COR-L47 (cell line): ENCODE measurements around the gene SAG.
"Not testable (repeated sequence)": the region's sequence is repeated elsewhere in the genome, so short reads cannot be mapped to it uniquely, and the experiment has no call there.

Experiments
- DNase-seq: peaks from one replicate; lab custom pipeline; 2025; lab: John Stamatoyannopoulos, UW

SAG gene

DNA sequence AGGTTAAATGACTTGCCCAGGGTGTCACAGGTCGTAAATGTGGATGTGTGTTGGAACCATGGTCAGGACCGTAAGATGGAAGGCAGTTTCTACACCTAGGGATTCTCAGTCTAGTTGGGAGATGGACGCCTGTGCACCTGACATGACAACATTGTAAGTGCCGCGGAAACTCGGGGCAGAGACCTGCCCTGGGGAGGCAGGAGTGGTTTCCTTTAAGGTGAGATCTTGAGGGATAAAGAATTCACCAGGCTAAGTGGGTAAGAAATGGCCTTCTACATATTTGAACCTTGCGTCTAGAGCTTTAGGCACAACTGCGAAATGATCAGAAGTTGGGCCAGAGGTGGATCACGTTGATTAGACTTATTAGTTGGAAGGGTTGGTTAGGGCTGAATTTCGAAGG lies 48.3 kb downstream of the SAG start:
- DNase-seq = no peak

DNA sequence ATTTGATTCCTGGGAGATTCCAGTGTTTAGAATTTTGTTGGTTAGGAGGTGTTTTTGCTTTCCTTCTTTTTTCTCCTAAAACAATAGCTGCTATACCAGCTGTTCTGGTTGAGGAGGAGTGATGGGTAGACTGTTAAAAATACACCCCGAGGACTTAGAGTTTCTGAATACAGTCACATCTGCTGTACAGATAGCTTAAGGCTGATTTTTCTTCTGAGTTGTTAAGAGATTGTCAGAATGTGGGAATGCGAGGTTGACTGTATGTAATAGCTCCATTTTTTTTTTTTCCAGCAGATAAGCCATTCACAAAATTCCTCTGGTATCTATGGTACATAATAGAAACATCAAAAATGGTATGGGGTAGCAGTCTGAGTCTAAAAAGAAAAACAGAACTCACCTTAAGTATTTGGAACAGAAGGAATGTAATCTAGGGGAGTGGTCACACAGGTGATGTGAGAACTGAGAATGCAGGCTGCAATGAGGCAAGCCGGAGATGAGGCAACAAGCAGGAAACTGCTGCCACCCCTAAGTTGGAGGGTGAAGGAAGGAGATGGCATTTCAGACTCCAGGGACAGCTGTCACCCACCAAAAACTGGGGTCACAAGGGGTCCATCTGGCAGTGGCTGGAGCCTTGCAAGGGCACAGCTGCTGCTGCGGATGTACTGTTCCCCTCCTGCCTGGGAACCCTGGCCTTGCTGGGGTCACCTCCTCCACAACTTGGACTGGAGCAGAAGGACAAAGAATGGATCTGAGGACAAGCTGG lies 49.1 kb downstream of the SAG start:
- DNase-seq = no peak

DNA sequence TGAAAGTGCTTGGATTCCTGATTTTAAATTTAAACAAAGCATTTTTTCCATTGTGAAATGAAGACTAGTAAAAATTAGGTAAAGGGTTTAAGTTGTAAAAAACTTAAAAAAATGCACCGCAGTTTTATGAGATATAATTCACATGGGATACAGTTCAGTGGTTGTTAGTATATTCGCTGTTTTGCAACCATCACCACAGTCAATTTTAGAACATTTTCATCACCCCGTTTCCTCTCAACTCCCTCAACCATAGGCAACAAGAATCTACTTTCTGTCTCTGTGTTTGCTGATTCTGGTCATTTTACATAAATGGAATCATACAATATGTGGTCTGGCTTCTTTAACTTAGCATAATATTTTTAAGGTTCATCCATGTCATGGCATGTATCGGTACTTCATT lies 50.7 kb downstream of the SAG start:
- no peak for DNase-seq

DNA sequence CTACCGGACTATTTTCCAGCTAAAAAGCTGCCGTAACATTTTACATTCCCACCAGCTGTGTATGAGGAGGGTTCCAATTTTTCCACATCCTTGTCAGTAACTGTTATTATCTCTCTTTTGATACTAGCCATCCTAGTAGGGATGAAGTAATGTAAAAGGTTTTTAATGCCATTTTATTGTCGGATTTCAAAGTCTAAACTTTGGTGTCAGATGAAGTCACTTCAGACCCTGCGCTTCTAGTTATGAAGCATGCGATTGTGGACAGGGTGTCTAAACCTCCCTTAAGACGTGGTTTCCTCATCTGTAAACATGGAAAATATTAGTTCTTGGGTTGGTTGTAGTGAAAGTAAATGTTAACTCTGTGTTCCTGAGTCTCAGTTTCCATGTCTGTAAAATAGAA lies 51.3 kb downstream of the SAG start:
- no peak for DNase-seq

DNA sequence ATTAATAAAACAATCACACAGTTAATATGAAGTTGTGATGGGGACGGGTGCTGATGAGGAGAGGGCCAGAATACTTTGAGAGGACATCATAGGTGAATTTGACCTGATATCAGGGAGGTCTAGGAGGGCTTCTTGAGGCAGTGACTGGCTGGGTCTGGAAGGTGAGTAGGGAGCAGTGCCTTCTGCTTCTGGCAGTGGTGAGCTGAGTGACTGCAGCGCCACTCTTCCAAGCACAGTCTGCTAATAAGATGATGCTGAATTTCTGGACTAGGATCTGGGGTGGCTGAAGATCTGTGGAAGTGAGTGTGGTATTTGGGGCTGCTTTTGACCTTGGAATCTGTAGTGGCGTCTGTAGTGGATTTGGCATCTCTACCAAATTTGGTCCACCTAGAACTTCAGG lies 52.2 kb downstream of the SAG start:
- DNase-seq = no peak

DNA sequence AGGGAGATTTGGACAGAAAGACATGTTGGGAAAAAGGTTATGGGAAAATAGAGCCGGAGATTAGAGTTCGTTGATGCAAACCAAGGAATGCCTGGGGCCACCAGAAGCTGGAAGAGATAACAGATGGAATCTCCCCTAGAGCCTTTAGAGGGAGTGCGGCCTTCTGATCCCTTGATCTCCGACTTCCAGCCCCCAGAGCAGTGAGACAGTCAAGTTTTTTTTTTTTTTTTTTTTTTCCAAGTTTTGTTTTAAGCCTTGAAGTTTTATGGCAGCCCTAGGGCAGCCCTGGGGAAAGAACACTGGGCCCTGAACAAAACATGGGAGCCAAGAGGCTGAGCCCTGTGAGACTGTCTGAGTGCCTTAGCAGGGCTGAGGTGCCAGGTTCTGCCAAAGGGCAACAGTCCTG lies 53.2 kb downstream of the SAG start:
- no peak for DNase-seq

DNA sequence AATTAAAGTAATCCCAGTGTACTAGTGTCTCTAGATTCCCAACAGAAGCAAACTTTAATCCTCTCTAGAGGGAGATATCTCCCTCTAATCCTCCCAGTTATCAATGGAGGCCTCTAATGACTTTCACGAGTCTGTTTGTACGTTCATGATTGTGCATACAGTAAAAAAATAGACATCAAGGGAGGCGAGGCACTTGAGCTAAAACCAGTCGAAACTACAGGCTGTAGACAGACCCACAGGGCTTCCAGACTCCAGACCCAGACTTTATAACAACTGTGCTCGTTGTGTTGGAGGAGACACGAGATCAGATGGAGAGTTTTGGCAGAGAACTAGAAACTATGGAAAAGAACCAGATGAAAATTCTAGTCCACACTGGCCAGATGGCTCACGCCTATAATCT lies 53.7 kb downstream of the SAG start:
- no peak for DNase-seq

DNA sequence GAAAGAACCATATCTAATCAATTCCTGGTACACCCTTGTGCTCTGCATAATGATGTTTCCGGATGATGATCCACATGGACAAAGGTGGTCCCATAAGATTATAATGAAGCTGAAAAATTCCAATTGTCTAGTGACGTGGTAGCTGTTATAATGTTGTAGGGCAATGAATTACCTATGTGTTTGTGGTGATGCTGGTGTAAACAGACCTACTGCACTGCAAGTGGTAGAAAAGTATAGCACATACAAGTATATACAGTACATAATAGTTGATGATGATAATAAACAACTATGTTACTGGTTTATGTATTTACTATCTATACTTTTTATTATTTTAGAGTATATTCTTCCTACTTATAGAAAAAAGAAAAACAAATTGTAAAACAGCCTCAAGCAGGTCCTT lies 55.1 kb downstream of the SAG start:
- DNase-seq = no peak

DNA sequence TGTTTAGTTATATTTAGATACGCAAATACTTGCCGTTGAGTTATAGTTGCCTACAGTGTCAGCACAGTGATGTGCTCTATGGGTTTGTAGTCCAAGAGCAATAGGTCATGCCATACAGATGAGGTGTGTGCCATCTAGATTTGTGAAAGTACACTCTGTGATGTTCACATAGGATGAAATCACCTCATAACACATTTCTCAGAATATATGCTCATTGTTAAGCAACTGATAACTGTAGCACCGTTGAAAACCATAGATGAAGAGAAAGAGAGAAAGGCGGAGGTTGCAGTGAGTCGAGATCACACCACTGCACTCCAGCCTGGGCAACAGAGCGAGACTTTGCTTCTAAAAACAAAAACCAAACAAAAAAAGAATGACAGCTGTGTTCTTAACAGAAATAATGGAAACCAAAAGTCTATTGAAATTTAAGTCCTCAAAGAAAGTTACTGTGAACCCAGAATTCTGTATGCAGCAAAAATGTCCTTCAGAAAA lies 56.2 kb downstream of the SAG start:
- no peak for DNase-seq

DNA sequence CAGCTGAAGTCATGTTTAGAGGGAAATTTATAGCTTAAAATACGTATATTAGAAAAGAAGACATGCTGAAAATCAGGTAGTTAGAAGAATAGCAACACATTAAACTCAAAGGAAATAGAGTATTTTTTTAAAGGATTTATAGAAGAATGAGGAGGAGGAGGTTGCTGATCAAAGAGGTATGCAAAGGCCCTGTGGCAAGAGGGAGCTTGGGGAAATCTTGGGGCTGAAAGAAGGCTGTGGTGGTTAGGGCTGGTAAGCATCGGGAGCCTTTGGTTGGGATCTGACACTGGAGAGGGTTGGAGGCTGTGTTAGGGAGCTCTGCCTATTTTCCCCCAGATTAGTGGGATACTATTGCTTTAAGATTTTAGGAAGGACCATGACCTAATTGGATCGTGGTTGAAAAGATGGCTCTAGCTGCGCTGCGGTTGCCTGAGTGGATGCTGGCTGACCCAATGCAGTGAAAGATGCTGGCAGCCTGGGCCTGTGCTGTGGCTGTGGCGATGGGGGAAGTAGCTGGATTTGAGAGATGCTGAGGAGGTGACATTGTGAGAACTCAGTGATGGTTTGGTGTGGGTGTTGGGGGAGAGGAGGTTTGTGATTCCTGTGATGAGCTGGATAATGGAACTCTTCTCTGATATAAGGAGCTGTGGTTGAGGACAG lies 58.4 kb downstream of the SAG start:
- DNase-seq = no peak

DNA sequence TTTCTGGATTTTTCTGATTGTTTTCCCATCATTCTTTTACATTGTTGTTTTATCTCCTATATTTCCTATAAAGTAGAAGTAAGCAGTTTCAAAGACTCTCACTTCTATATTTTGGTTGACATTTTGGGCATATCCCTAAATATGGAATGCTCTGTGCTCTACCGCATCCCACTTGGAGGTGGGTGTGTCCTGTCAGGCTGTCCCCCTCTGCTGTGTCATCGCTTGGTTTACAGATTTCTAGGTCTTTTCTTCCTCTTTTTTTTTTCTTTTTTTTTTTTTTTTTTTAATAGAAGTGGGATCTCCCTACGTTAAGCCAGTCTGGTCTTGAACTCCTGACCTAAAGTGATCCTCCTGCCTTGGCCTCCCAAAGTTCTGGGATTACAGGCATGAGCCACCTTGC lies 60.0 kb downstream of the SAG start:
- DNase-seq = no peak

DNA sequence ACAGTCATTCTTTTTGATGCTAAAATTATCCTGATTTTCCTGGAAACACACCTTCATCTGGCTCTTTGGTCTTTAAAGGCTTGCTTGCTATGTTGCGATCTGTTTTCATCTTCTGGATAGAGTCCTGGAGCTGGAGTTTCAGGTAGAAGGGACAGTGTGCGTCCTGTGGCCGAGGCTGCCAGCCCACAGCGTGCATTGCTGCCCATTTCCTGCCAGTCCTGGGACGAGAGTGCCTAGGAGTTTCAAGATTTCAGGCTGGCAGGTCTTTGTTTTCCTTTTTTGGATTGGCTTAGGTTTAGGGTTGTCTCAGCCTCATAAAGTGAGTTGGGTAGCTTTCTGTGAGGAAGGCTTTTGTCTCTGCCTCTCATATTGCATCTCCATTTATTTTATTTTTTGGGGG lies 61.1 kb downstream of the SAG start:
- DNase-seq = no peak

DNA sequence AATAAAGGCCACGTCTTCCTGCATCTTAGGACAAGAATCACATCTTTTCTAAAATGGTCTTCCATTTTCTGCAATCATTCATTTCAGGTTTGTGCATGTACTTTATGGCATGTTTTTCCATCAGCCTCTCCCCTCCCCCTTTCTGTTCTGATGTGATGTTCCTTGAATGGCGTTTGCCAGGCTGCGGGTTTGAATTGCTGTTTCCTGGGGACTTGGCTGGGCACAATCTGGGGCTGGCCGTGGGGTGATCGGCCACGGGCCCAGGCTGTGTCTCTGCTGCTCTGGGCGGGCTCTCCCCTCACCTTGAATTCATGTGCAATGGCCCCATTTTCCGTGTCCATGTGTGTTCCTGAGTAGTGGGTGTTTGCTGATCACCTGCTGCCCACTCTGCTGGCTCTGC lies 61.8 kb downstream of the SAG start:
- no peak for DNase-seq

DNA sequence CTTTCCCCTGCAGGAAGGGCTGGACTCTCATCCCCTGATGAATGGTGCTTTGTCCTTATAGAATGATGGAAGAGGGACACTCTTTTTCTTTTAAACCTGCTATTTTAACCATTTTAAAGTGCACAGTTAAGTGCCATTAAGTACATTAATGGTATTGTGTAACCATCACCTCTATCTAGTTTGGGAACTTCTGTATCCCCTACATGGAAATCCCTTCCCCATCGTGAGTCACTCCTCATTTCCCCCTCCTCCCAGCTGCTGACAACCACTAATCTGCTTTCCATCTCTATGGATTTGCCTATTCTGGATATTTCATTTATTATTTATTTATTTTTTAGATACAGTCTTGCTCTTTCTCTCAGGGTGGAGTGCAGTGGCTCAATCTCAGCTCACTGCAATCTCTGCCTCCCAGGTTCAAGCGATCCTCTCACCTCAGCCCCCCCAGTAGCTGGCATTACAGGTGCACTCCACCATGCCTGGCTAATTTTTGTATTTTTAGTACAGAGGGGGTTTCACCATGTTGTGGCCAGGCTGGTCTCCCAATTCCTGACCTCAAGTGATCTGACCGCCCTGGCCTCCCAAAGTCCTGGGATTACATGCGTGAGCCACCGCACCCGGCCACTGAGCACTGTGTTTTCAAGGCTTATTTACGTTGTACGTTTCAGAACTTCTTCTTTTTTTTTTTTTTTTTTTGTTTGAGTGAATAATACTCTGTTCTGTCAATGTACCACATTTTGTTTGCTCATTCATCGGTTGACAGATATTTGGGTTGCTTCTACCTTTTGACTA lies 62.5 kb downstream of the SAG start:
- DNase-seq = no peak

DNA sequence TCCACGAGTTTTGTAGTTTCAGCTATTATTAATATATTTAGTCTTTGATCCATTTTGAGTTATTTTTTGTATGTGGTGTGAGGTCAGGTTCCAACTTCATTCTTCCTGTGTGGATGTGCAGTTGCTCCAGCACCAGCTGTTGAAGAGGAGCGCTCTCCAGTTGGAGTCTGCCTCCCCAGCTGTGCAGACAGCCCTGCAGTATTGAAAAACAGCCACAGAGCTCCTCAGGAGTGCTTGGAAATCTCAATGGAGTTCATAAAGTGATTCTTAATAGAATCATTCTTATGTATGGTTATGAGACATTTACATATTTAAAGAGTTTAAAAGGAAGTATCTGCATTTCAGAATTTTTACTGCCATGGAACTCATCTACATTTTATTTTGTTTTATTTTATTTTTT lies 64.0 kb downstream of the SAG start:
- DNase-seq = no peak

DNA sequence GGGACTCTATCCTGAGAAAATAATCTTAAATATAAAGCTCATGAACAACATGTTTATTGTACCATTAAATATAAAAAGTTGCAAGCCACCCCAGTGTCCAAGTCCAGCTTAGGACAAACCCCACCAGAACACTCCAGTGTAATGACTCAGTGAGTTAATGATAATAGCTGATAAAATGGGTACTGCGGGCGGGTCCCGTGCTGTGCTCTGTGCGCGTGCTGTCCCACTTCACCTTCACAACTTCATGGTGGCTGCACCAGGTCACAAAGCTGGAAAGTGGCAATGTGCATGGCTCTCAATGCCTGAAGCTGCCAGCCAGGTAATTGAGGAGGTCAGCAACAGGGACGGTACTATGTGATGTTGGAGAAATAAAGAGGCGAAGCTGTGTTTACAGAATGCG lies 65.2 kb downstream of the SAG start:
- DNase-seq = no peak

DNA sequence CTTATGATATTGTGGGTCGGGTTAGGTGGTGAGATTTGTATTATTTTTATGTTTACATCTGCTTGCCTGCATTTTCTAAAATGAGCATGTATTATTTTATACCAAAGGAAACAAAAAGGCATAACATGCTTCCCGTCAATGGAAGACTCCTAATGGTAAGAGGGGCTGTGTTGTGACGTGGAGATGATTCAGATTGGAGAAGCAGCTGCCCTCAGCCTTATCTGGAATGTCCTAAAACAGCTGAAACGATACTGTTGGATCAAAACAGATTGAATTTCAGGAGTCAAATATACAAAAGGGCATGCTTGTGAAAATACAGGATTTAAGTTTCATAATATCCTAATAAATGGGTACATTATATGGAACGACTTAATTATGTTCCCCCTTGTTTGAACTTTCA lies 65.7 kb downstream of the SAG start:
- no peak for DNase-seq

DNA sequence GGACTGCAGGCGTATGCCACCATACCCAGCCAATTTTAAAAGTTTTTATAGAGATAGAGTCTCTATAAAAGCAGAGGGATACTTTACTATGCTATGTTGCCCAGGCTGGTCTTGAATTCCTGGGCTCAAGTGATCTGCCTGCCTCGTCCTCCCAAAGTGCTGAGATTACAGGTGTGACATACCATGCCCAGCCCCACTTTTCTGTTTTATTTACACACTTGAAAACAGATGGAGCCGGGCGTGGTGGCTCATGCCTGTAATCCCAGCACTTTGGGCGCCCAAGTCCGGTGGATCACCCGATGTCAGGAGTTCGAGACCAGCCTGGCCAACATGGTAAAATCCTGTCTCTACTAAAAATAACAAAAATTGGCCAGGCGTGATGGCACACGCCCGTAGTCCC lies 67.2 kb downstream of the SAG start:
- not testable (repeated sequence) for DNase-seq

DNA sequence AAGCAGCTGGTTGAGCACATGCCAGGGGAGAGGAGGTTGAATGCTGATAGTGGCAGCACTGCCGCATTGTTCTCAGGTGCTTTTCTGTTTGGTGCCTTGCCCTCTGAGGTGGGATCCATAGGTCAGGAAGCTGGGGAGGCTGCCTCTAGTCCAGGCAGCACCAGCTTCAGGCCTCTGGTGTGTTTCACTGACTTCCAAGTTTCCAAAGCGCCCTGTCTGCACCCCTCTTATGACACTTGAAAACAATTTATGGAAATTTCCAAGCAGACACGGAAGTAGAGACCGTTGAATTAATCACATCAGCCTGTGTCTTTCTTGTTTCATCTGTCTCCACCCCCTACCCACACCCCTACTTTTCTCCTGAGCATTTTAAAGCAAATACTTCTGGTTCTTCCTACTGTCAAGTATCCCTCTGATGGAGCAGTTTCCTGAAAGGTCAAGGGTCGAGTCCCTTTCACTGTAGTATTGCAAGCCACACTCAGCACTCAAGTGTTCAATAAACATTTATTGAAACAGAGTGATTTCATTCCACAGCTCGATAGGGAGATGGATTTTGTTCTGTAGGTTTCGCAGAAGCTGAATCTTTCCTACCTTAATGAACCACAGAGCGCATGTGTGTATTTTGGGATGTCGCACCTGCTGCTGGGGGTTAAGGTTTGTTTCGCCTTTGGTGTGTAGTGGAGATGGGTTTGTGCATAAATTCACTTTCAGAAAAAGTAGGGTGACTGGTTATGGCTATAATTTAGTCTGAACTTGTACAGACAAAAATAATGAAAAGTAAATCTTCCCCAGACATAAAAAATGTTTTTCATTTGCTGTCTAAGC lies 68.1 kb downstream of the SAG start:
- no peak for DNase-seq

DNA sequence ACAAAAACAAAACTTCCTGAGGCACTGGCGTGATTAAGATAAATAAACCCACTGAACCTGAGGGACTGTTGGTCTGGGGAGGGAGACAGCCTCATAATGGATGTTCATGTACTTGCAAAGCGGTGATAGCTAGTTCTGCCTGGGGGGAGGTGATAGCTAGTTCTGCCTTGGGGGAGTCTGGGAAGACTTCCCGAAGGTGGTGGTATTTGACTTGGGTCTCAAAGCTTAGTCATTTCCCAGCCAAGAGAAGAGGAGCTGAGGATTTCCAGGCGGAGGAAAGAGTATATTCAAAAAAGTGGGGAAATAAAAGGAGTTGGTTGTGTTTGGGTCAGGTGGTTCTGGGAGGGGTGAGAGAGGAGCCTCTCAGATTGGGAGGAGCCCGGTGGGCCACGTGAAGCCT lies 71.4 kb downstream of the SAG start:
- DNase-seq = no peak

DNA sequence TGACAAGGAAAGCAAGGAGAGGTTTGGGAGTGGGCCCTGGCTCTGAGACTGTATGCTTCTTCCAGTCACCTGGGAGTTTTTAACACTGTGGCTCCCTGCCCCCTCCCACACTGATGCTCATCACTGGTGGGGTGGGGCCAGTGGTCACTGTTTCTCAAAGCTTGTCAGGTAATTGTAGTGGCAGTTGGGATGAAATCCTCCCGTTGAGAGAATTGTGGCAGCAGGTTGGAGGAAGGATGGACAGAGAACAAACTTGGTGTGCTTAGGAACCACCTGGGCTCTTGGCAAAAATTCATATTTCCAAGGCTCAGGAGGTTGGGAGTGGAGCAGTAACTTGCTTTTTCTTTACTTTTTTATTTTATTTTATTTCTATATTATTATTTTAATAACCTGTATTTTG lies 71.8 kb downstream of the SAG start:
- DNase-seq = no peak
